SK-N-SH treated with all-trans-retinoic acid at 6 μM for 48 hours (cell line): ENCODE measurements around the gene RBM19.

Experiments used
- CREB5 ChIP-seq: fragments of 250-450 bp; sonication (Bioruptor Pico); IDR thresholded peaks from 2 replicates; pipeline ENCODE4 v1.5.1; 2020; ENCODE audit warnings: low read depth, mild to moderate bottlenecking, moderate library complexity
- ESRRG ChIP-seq: fragments of 250-450 bp; sonication (Bioruptor Pico); IDR thresholded peaks from 2 replicates; pipeline ENCODE4 v1.6.1; 2021; ENCODE audit warnings: mild to moderate bottlenecking
- ISL1 ChIP-seq: fragments of 250-450 bp; sonication (Bioruptor Pico); IDR thresholded peaks from 2 replicates; pipeline ENCODE4 v2.1.2; 2022; ENCODE audit warnings: mild to moderate bottlenecking, moderate library complexity
- POU6F1 ChIP-seq: fragments of 250-450 bp; sonication (Bioruptor Pico); IDR thresholded peaks from 2 replicates; pipeline ENCODE4 v1.8.0; 2021; ENCODE audit warnings: low read depth, mild to moderate bottlenecking, moderate library complexity, borderline replicate concordance
- RARB ChIP-seq: fragments of 250-450 bp; sonication (Bioruptor Pico); IDR thresholded peaks from 2 replicates; pipeline ENCODE4 v1.8.0; 2021; ENCODE audit warnings: mild to moderate bottlenecking, moderate library complexity
- ZFP3 ChIP-seq: fragments of 250-450 bp; sonication (Bioruptor Pico); IDR thresholded peaks from 2 replicates; pipeline ENCODE4 v1.5.0; 2020; ENCODE audit warnings: mild to moderate bottlenecking, moderate library complexity
- ZNF70 ChIP-seq: fragments of 450-650 bp; formaldehyde crosslinking; IDR thresholded peaks from 2 replicates; pipeline ENCODE4 v1.5.0; 2020; ENCODE audit warnings: mild to moderate bottlenecking, moderate library complexity

GRCh38 chr12:114003286-114003685, 37.2 kb upstream of the RBM19 start:
- TF ChIP-seq ZFP3 (CRISPR knock-in tag): no peak
- no peak for TF ChIP-seq CREB5 (CRISPR knock-in tag)
- no peak for TF ChIP-seq POU6F1
- TF ChIP-seq RARB: no peak
- TF ChIP-seq ISL1 (CRISPR knock-in tag): no peak
- TF ChIP-seq ESRRG: no peak
- no peak for TF ChIP-seq ZNF70 (CRISPR knock-in tag)
